IPS DF 4.7 (cell line): ENCODE measurements around the gene ATP6V0A4.

ENCODE experiments used
- DNase-seq: peaks from one replicate; pipeline ENCODE4 v3.0.0-alpha.2; 2013; ENCODE audit warnings: low spot score; ENCODE audit errors: extremely low read depth

Gene ATP6V0A4

GRCh38 chr7:138662991-138663320 lies 135.0 kb downstream of the ATP6V0A4 start:
- DNase-seq: no peak

GRCh38 chr7:138662076-138662990 lies 135.7 kb downstream of the ATP6V0A4 start:
- DNase-seq: no peak

- no peak for DNase-seq
Measured at GRCh38 chr7:138661069-138661635, 136.8 kb downstream of the ATP6V0A4 start.

GRCh38 chr7:138658889-138659288 lies 139.1 kb downstream of the ATP6V0A4 start:
- DNase-seq: no peak

GRCh38 chr7:138657854-138658386 lies 140.1 kb downstream of the ATP6V0A4 start:
- DNase-seq: no peak

GRCh38 chr7:138656952-138657351 lies 141.0 kb downstream of the ATP6V0A4 start:
- DNase-seq: no peak
